ENCODE measurements around the gene DDX41. TPM values are rescaled to one million over a fixed set of nuclear protein-coding genes. Genes with fewer than 3 reads are reported as not detected.

The DDX41 gene
- total RNA-seq, 1 donor from 2014 or later, result 157 TPM

GRCh38 chr5:177513500-177513899, 3.3 kb downstream of the DDX41 start:
- peaks cover 56% of the 10 kb centered on the region for H3K36me3 Mint-ChIP-seq (ENCODE audit: low read depth)
- H3K4me1 Mint-ChIP-seq, result peaks cover 26% of the 10 kb centered on the region
- intact Hi-C loops (cut with micrococcal nuclease), result no loop called here
- no peaks in the 10 kb centered on the region for H3K9me3 Mint-ChIP-seq
- H3K27me3 Mint-ChIP-seq, result no peaks in the 10 kb centered on the region
- no peak overlapping the region for H3K27ac Mint-ChIP-seq
- no peak overlapping the region for H3K4me3 Mint-ChIP-seq
- no peak for DNase-seq

GRCh38 chr5:177512736-177513380, 3.9 kb downstream of the DDX41 start:
- Mint-ChIP-seq H3K36me3 (ENCODE audit: low read depth) (peaks cover 56% of the 10 kb centered on the region), H3K27ac (no peak overlapping the region), H3K9me3 (no peaks in the 10 kb centered on the region), H3K4me1 (peaks cover 26% of the 10 kb centered on the region), H3K4me3 (no peak overlapping the region), H3K27me3 (no peaks in the 10 kb centered on the region)
- no peak for DNase-seq
- intact Hi-C loops (cut with micrococcal nuclease), result no loop called here

GRCh38 chr5:177511796-177512675, 4.7 kb downstream of the DDX41 start:
- Mint-ChIP-seq H3K36me3 (ENCODE audit: low read depth) (peaks cover 53% of the 10 kb centered on the region), H3K9me3 (no peaks in the 10 kb centered on the region), H3K27me3 (no peaks in the 10 kb centered on the region), H3K4me3 (no peak overlapping the region), H3K27ac (no peak overlapping the region), H3K4me1 (peaks cover 23% of the 10 kb centered on the region)
- DNase-seq, result no peak
- intact Hi-C loops (cut with micrococcal nuclease), result no loop called here

- Mint-ChIP-seq H3K36me3 (ENCODE audit: low read depth) (peaks cover 46% of the 10 kb centered on the region), H3K27ac (no peak overlapping the region), H3K27me3 (no peaks in the 10 kb centered on the region), H3K4me1 (peaks cover 17% of the 10 kb centered on the region), H3K9me3 (no peaks in the 10 kb centered on the region), H3K4me3 (no peak overlapping the region)
- DNase-seq, result no peak
- intact Hi-C loops (cut with micrococcal nuclease), result no loop called here
Measured at GRCh38 chr5:177511181-177511580, 5.6 kb downstream of the DDX41 start.

- no peak overlapping the region for H3K27ac Mint-ChIP-seq
- peaks cover 41% of the 10 kb centered on the region for H3K36me3 Mint-ChIP-seq (ENCODE audit: low read depth)
- H3K4me1 Mint-ChIP-seq, result peaks cover 12% of the 10 kb centered on the region
- intact Hi-C loops (cut with micrococcal nuclease), result no loop called here
- DNase-seq, result no peak
- no peak overlapping the region for H3K4me3 Mint-ChIP-seq
- no peaks in the 10 kb centered on the region for H3K27me3 Mint-ChIP-seq
- H3K9me3 Mint-ChIP-seq, result no peaks in the 10 kb centered on the region
Measured at GRCh38 chr5:177510567-177511053, 6.2 kb downstream of the DDX41 start.

GRCh38 chr5:177509991-177510566, 6.7 kb downstream of the DDX41 start:
- peaks cover 7% of the 10 kb centered on the region for H3K4me1 Mint-ChIP-seq
- H3K27ac Mint-ChIP-seq, result no peak overlapping the region
- no peaks in the 10 kb centered on the region for H3K27me3 Mint-ChIP-seq
- no peak overlapping the region for H3K4me3 Mint-ChIP-seq
- H3K9me3 Mint-ChIP-seq, result no peaks in the 10 kb centered on the region
- peaks cover 36% of the 10 kb centered on the region for H3K36me3 Mint-ChIP-seq (ENCODE audit: low read depth)
- intact Hi-C loops (cut with micrococcal nuclease), result no loop called here
- no peak for DNase-seq

- peaks cover 6% of the 10 kb centered on the region for H3K4me1 Mint-ChIP-seq
- no peaks in the 10 kb centered on the region for H3K9me3 Mint-ChIP-seq
- intact Hi-C loops (cut with micrococcal nuclease), result no loop called here
- peaks cover 34% of the 10 kb centered on the region for H3K36me3 Mint-ChIP-seq (ENCODE audit: low read depth)
- H3K27ac Mint-ChIP-seq, result no peak within 1 kb of the TSS
- no peak within 1 kb of the TSS for H3K4me3 Mint-ChIP-seq
- H3K27me3 Mint-ChIP-seq, result no peaks in the 10 kb centered on the region
- DNase-seq, result no peak
Measured at GRCh38 chr5:177509381-177509951, 7.3 kb downstream of the DDX41 start, which contains the start of gene DOK3. Gene DOK3 (minus strand): TSS chr5:177509826. CDS start chr5:177509540, 286 bp downstream.

GRCh38 chr5:177508837-177509236, 7.9 kb downstream of the DDX41 start:
- Mint-ChIP-seq H3K9me3 (no peaks in the 10 kb centered on the region), H3K4me3 (no peak overlapping the region), H3K36me3 (ENCODE audit: low read depth) (peaks cover 28% of the 10 kb centered on the region), H3K27me3 (no peaks in the 10 kb centered on the region), H3K4me1 (peaks cover 5% of the 10 kb centered on the region), H3K27ac (no peak overlapping the region)
- no peak for DNase-seq
- intact Hi-C loops (cut with micrococcal nuclease), result no loop called here

- no peaks in the 10 kb centered on the region for H3K9me3 Mint-ChIP-seq
- H3K27ac Mint-ChIP-seq, result no peak overlapping the region
- no peaks in the 10 kb centered on the region for H3K27me3 Mint-ChIP-seq
- H3K4me1 Mint-ChIP-seq, result peaks cover 3% of the 10 kb centered on the region
- H3K36me3 Mint-ChIP-seq (ENCODE audit: low read depth), result peaks cover 22% of the 10 kb centered on the region
- no peak overlapping the region for H3K4me3 Mint-ChIP-seq
- no peak for DNase-seq
- intact Hi-C loops (cut with micrococcal nuclease), result no loop called here
Measured at GRCh38 chr5:177508221-177508611, 8.5 kb downstream of the DDX41 start.

- intact Hi-C loops (cut with micrococcal nuclease), result no loop called here
- H3K36me3 Mint-ChIP-seq (ENCODE audit: low read depth), result peaks cover 17% of the 10 kb centered on the region
- DNase-seq, result no peak
- H3K27ac Mint-ChIP-seq, result no peak overlapping the region
- H3K4me3 Mint-ChIP-seq, result no peak overlapping the region
- H3K27me3 Mint-ChIP-seq, result no peaks in the 10 kb centered on the region
- H3K9me3 Mint-ChIP-seq, result no peaks in the 10 kb centered on the region
- peaks cover 3% of the 10 kb centered on the region for H3K4me1 Mint-ChIP-seq
Measured at GRCh38 chr5:177507596-177508220, 9.1 kb downstream of the DDX41 start.

- Mint-ChIP-seq H3K36me3 (ENCODE audit: low read depth) (peaks cover 14% of the 10 kb centered on the region), H3K27ac (no peak overlapping the region), H3K4me1 (peaks cover 4% of the 10 kb centered on the region), H3K9me3 (no peaks in the 10 kb centered on the region), H3K27me3 (no peaks in the 10 kb centered on the region), H3K4me3 (no peak overlapping the region)
- no peak for DNase-seq
- intact Hi-C loops (cut with micrococcal nuclease), result no loop called here
Measured at GRCh38 chr5:177507165-177507564, 9.6 kb downstream of the DDX41 start.

- Mint-ChIP-seq H3K36me3 (ENCODE audit: low read depth) (peaks cover 3% of the 10 kb centered on the region), H3K9me3 (no peaks in the 10 kb centered on the region), H3K4me1 (peaks cover 9% of the 10 kb centered on the region), H3K27ac (no peak overlapping the region), H3K27me3 (peaks cover 3% of the 10 kb centered on the region), H3K4me3 (no peak overlapping the region)
- DNase-seq, result no peak
- intact Hi-C loops (cut with micrococcal nuclease), result no loop called here
Measured at GRCh38 chr5:177505075-177505474, 11.7 kb downstream of the DDX41 start.
